IMR-90 (cell line): ENCODE measurements around the gene TEX36. TPM values are rescaled to one million over a fixed set of nuclear protein-coding genes. Genes with fewer than 3 reads are reported as not detected.

Source experiments
- ATAC-seq: fragments of 200-7000 bp; cut with Tn5 transposase; 2 replicates; pipeline ENCODE4 v1.9.1; 2020; ENCODE audit warnings: low read depth, mild to moderate bottlenecking, moderate library complexity
- BruUV-seq: library from RNA; stranded (reverse); fragments of 400-500 nt; replicated peaks from 2 replicates; lab custom pipeline; 2021; lab: Mats Ljungman, UMichigan
- CTCF ChIA-PET: fragments of 300-600 bp; formaldehyde crosslinking; extraction: SDS; loops from one replicate; lab custom pipeline; 2021; ENCODE audit warnings: antibody characterized with exemption; lab: Yijun Ruan, JAX
- POLR2A ChIA-PET: fragments of 300-600 bp; sonication (Branson Sonifier 250); formaldehyde crosslinking; loops from one replicate; lab custom pipeline; 2022; ENCODE audit warnings: antibody characterized with exemption; ENCODE audit not compliant: unreplicated experiment; lab: Charles Lee
- DNase-seq: peaks from one replicate; pipeline ENCODE4 v3.0.0; 2013
- H2AFZ ChIP-seq: replicated peaks from 2 replicates; pipeline ENCODE3; 2013; ENCODE audit warnings: low read length, mild to moderate bottlenecking; ENCODE audit not compliant: poor library complexity
- H2AK5ac ChIP-seq: 2 replicates; pipeline ENCODE4 v1.6.1; 2013; ENCODE audit warnings: low read depth, low read length, inconsistent platforms
- H2AK9ac ChIP-seq: replicated peaks from 2 replicates; pipeline ENCODE3; 2013; ENCODE audit warnings: mild to moderate bottlenecking, low read depth, low read length, moderate library complexity; ENCODE audit not compliant: poor library complexity
- H2BK120ac ChIP-seq: 2 replicates; pipeline ENCODE4 v1.6.1; 2013; ENCODE audit warnings: low read depth, low read length, inconsistent platforms
- H2BK15ac ChIP-seq: 3 replicates; pipeline ENCODE4 v1.6.1; 2013; ENCODE audit warnings: low read depth, low read length, inconsistent platforms
- H2BK20ac ChIP-seq: 2 replicates; pipeline ENCODE4 v1.6.1; 2013; ENCODE audit warnings: low read depth, mild to moderate bottlenecking, inconsistent platforms, low read length, moderate library complexity
- H2BK5ac ChIP-seq: 2 replicates; pipeline ENCODE4 v1.6.1; 2013; ENCODE audit warnings: mild to moderate bottlenecking, low read depth, low read length, inconsistent platforms; ENCODE audit not compliant: poor library complexity, severe bottlenecking
- H3K14ac ChIP-seq: replicated peaks from 2 replicates; pipeline ENCODE4 v1.6.1; 2013; ENCODE audit warnings: low read depth, low read length, inconsistent platforms
- H3K18ac ChIP-seq: 2 replicates; pipeline ENCODE4 v1.6.1; 2013; ENCODE audit warnings: low read depth, low read length, control low read depth
- H3K23ac ChIP-seq: 2 replicates; pipeline ENCODE4 v1.6.1; 2013; ENCODE audit warnings: low read depth, low read length, inconsistent platforms
- H3K27ac ChIP-seq: 2 replicates; pipeline ENCODE4 v1.5.1; 2013; ENCODE audit warnings: mild to moderate bottlenecking, control low read depth, low read length; ENCODE audit not compliant: insufficient read depth
- H3K27me3 ChIP-seq: 2 replicates; pipeline ENCODE4 v1.6.1; 2013; ENCODE audit warnings: low read length; ENCODE audit not compliant: control insufficient read depth, insufficient read depth
- H3K36me3 ChIP-seq: 2 replicates; pipeline ENCODE4 v1.6.1; 2013; ENCODE audit warnings: low read length, mixed read lengths; ENCODE audit not compliant: control insufficient read depth, insufficient read depth
- H3K4ac ChIP-seq: 2 replicates; pipeline ENCODE4 v1.6.1; 2013; ENCODE audit warnings: low read depth, low read length, inconsistent platforms
- H3K4me1 ChIP-seq: 2 replicates; pipeline ENCODE4 v1.6.1; 2013; ENCODE audit warnings: low read length, mixed read lengths; ENCODE audit not compliant: control insufficient read depth, insufficient read depth
- H3K4me2 ChIP-seq: 2 replicates; pipeline ENCODE4 v1.6.1; 2013; ENCODE audit warnings: low read depth, mild to moderate bottlenecking, control low read depth, low read length, moderate library complexity
- H3K4me3 ChIP-seq: 2 replicates; pipeline ENCODE4 v1.5.1; 2013; ENCODE audit warnings: low read depth, mild to moderate bottlenecking, control low read depth, low read length, moderate library complexity; ENCODE audit not compliant: insufficient read depth
- H3K56ac ChIP-seq: 2 replicates; pipeline ENCODE4 v1.6.1; 2013; ENCODE audit warnings: low read length, inconsistent platforms; ENCODE audit not compliant: insufficient read depth; ENCODE audit errors: extremely low read depth
- H3K79me1 ChIP-seq, 2 experiments: 2 replicates each; pipeline ENCODE4 v1.6.1; 2013; ENCODE audit warnings: low read length in 2 of 2, inconsistent platforms in 1 of 2, low read depth in 1 of 2
- H3K9ac ChIP-seq: 2 replicates; pipeline ENCODE4 v1.6.1; 2013; ENCODE audit warnings: low read depth, low read length, control low read depth
- H3K9me1 ChIP-seq: 2 replicates; pipeline ENCODE4 v1.6.1; 2013; ENCODE audit warnings: low read length, inconsistent platforms; ENCODE audit not compliant: insufficient read depth
- H3K9me3 ChIP-seq: 2 replicates; pipeline ENCODE4 v1.6.1; 2013; ENCODE audit warnings: low read length; ENCODE audit not compliant: control insufficient read depth, insufficient read depth
- H4K20me1 ChIP-seq: 2 replicates; pipeline ENCODE4 v1.6.1; 2013; ENCODE audit warnings: low read length, inconsistent platforms; ENCODE audit not compliant: insufficient read depth
- H4K5ac ChIP-seq: 2 replicates; pipeline ENCODE4 v1.6.1; 2013; ENCODE audit warnings: mild to moderate bottlenecking, low read depth, low read length, control low read depth
- H4K8ac ChIP-seq, 2 experiments: 2 replicates each; pipeline ENCODE4 v1.6.1; 2013; ENCODE audit warnings: low read depth in 2 of 2, low read length in 2 of 2, control low read depth in 1 of 2, inconsistent platforms in 1 of 2
- H4K91ac ChIP-seq: 2 replicates; pipeline ENCODE4 v1.6.1; 2013; ENCODE audit warnings: low read depth, low read length, inconsistent platforms; ENCODE audit not compliant: insufficient read depth
- BHLHE40 ChIP-seq: fragments of 150-350 bp; IDR thresholded peaks from 2 replicates; pipeline ENCODE4 v1.6.1; 2016; ENCODE audit warnings: mild to moderate bottlenecking, low read depth, low read length
- CEBPB ChIP-seq: IDR thresholded peaks from 2 replicates; pipeline ENCODE4 v1.6.1; 2012; ENCODE audit warnings: low read depth, low read length, improper control_type of control experiment
- CHD1 ChIP-seq: IDR thresholded peaks from 2 replicates; pipeline ENCODE4 v1.6.1; 2012; ENCODE audit warnings: low read depth, low read length, improper control_type of control experiment
- FOS ChIP-seq: fragments of 150-350 bp; IDR thresholded peaks from 2 replicates; pipeline ENCODE4 v1.6.1; 2016; ENCODE audit warnings: low read depth, low read length
- MAFK ChIP-seq: IDR thresholded peaks from 2 replicates; pipeline ENCODE4 v1.6.1; 2012; ENCODE audit warnings: low read depth, low read length, improper control_type of control experiment
- MAZ ChIP-seq: IDR thresholded peaks from 2 replicates; pipeline ENCODE4 v1.6.1; 2012; ENCODE audit warnings: low read depth, mild to moderate bottlenecking, low read length, improper control_type of control experiment, moderate library complexity, borderline replicate concordance
- MXI1 ChIP-seq: IDR thresholded peaks from 2 replicates; pipeline ENCODE4 v1.6.1; 2012; ENCODE audit warnings: low read depth, mild to moderate bottlenecking, low read length, moderate library complexity, borderline replicate concordance
- NFE2L2 ChIP-seq: fragments of 150-350 bp; IDR thresholded peaks from 2 replicates; pipeline ENCODE4 v1.6.1; 2016; ENCODE audit warnings: low read depth, mild to moderate bottlenecking, low read length
- POLR2A ChIP-seq: IDR thresholded peaks from 2 replicates; pipeline ENCODE4 v1.6.1; 2012; ENCODE audit warnings: mild to moderate bottlenecking, low read depth, low read length
- RAD21 ChIP-seq: IDR thresholded peaks from 2 replicates; pipeline ENCODE4 v1.6.1; 2012; ENCODE audit warnings: low read length, improper control_type of control experiment
- RFX5 ChIP-seq: IDR thresholded peaks from 2 replicates; pipeline ENCODE4 v1.8.0; 2012; ENCODE audit warnings: low read depth, mild to moderate bottlenecking, low read length, moderate library complexity
- SMC3 ChIP-seq: fragments of 150-350 bp; IDR thresholded peaks from 2 replicates; pipeline ENCODE4 v1.6.1; 2016; ENCODE audit warnings: low read depth, mild to moderate bottlenecking, antibody characterized with exemption, low read length, moderate library complexity
- WGBS, 2 experiments: methylation state at CpG; one replicate each; pipeline versions ENCODE4 v1.1.5 to v1.1.7; 2013; ENCODE audit warnings: missing lambda C conversion rate in 2 of 2; ENCODE audit not compliant: insufficient read length in 1 of 2; ENCODE audit errors: extremely low coverage in 2 of 2; 5-methylcytosine and 5-hydroxymethylcytosine counted together
- dilution Hi-C: fragments of 300-500 bp; cut with HindIII; formaldehyde crosslinking; loops from one replicate; pipeline ENCODE4 v1.14.3; 2018; ENCODE audit warnings: low sequenced_read_pairs; ENCODE audit not compliant: unreplicated experiment
- in situ Hi-C: fragments of 300-500 bp; cut with MboI; formaldehyde crosslinking; loops from 3 replicates; pipeline ENCODE4 v1.14.3; 2019; ENCODE audit warnings: low sequenced_read_pairs, inconsistent platforms, mixed read lengths
- intact Hi-C: fragments of 100-400 bp; cut with micrococcal nuclease; formaldehyde crosslinking; loops from 2 replicates; pipeline ENCODE4 v1.10.0; 2022
- polyA plus RNA-seq, 3 experiments: library from polyadenylated mRNA; depleted of rRNA; stranded (reverse); fragments of >200 nt; gene quantifications; 2 replicates each; pipeline ENCODE4 v1.2.3, GENCODE V29; 2012; ENCODE audit warnings: low replicate concordance in 1 of 3
- total RNA-seq: library from RNA; depleted of rRNA; stranded (reverse); fragments of >200 nt; gene quantifications from 2 replicates; pipeline ENCODE4 v1.2.3, GENCODE V29; 2012
- TF ChIP-seq, protein P1 (sequence below): fragments of 150-350 bp; IDR thresholded peaks from 2 replicates; pipeline ENCODE4 v1.6.1; 2016; ENCODE audit warnings: low read depth, mild to moderate bottlenecking, low read length, moderate library complexity, borderline replicate concordance

TEX36 gene
- total and polyA plus RNA-seq, 2 of the 4 experiments (the other 2 are of a cell fraction): not detected

DNA sequence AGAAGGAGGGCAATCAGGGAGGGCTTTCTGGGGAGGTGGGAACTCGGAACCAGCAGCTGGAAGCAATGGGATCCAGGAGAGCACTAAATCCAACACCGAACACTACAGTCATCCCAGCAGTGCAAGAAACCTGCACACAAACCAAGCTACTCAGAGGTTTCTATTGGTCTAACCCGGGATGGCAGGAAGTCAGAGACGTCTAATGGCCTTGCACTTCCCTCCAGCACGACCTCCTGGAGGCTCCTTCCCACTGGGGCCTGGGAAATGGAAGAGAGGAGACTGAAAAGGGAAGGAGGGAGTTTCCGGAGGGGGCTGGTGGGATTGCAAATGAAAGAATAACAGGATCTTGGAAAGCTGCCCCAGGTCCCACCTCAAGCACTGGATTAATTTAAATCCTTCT, 56.3 kb downstream of the TEX36 start:
- intact Hi-C loops: loop anchor here (5.0 to 10.0 kb wide), 2 partner anchors 469 to 582 kb away; no protein-coding TSS in a partner anchor
- Histone ChIP-seq H3K4me2 (no peak overlapping the region), H3K4ac (no peak overlapping the region), H3K36me3 (no peaks in the 10 kb centered on the region), H3K4me1 (no peaks in the 10 kb centered on the region), H2BK15ac (no peak overlapping the region), H3K9me1 (no peaks in the 10 kb centered on the region), H2BK5ac (no peak overlapping the region), H3K79me1 (no peaks in the 10 kb centered on the region), H3K18ac (no peak overlapping the region), H3K4me3 (no peak overlapping the region), H4K91ac (no peak overlapping the region), H2AFZ (no peak overlapping the region), H2BK120ac (no peak overlapping the region), H2BK20ac (no peak overlapping the region), H4K20me1 (no peaks in the 10 kb centered on the region), H2AK5ac (no peak overlapping the region), H3K9ac (no peak overlapping the region), H2AK9ac (no peak overlapping the region), H3K56ac (no peak overlapping the region), H3K23ac (no peak overlapping the region), H3K14ac (no peak overlapping the region), H3K27ac (no peak overlapping the region), H4K8ac (no peak overlapping the region), H3K9me3 (no peaks in the 10 kb centered on the region), H3K27me3 (peaks cover 4% of the 10 kb centered on the region), H4K5ac (no peak overlapping the region)
- in situ Hi-C loops: no loop called here
- POLR2A ChIA-PET: no interaction called here
- TF ChIP-seq, protein P1, sequence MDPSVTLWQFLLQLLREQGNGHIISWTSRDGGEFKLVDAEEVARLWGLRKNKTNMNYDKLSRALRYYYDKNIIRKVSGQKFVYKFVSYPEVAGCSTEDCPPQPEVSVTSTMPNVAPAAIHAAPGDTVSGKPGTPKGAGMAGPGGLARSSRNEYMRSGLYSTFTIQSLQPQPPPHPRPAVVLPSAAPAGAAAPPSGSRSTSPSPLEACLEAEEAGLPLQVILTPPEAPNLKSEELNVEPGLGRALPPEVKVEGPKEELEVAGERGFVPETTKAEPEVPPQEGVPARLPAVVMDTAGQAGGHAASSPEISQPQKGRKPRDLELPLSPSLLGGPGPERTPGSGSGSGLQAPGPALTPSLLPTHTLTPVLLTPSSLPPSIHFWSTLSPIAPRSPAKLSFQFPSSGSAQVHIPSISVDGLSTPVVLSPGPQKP: no peak
- no peak for TF ChIP-seq CHD1
- TF ChIP-seq RAD21: no peak
- TF ChIP-seq SMC3: no peak
- no peak for TF ChIP-seq BHLHE40
- TF ChIP-seq FOS: no peak
- no peak for TF ChIP-seq MXI1
- no peak for TF ChIP-seq POLR2A
- TF ChIP-seq NFE2L2: no peak
- TF ChIP-seq RFX5: no peak
- TF ChIP-seq MAFK: no peak
- TF ChIP-seq MAZ: no peak
- no peak for TF ChIP-seq CEBPB
- WGBS, 2 experiments: no CpG with 5 or more reads among the region's 6 CpGs
- CTCF ChIA-PET: no interaction called here
- dilution Hi-C loops: no loop called here
- no peak for DNase-seq
- no peak for ATAC-seq
- BruUV-seq: no TSS peak
